Stimulated activated CD4-positive, alpha-beta T cell treated with anti-CD3 and anti-CD28 coated beads, Interleukin-4, amount 100 ng/mL, for 4 hours (primary cell): ENCODE results near the gene C3orf70.
"Not testable (repeated sequence)": the region's sequence is repeated elsewhere in the genome, so short reads cannot be mapped to it uniquely, and the experiment has no call there.

Experiments used
- DNase-seq, 2 experiments: peaks; one replicate each; pipeline ENCODE4 v3.0.0-alpha.2; 2020

The C3orf70 gene

DNA sequence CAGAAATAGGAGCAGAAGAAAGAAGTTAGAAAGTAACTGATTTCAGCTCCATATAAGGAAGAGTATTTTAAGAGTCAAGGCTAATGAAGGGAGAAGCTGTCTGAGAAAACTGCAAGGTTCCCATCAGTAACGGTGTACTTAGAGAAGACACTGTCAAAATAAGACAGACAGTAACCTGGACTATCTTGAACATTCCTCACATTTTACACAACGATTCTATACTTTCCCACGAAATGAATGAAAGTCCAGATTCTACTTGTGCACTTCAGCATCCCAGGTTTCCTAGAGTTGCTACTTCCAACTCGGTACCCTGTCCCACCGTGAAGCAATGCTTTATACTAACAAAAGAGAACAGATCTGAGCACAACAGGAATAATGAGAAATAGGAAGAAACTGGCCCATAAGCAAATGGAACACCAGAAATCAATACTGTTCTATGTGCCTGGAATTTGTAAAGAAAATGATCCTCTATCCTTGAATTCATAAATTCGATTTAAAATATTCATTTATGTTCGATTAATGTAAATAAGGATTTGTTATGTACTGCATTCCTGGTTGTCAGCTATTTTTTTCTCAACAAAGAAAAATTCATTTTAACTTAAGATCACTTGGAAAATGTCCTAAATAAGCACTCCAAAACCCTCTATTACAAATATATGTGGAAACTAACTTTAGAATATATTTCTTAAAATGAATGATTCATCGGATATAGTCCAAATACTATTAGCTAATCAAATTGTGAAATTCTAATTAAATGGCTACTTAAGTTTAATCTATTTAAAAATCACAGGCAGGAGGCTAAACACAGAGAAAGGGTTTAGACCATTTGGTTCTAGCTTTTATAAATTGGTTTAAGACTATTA lies 1.5 kb downstream of the C3orf70 start:
- no peak for DNase-seq

DNA sequence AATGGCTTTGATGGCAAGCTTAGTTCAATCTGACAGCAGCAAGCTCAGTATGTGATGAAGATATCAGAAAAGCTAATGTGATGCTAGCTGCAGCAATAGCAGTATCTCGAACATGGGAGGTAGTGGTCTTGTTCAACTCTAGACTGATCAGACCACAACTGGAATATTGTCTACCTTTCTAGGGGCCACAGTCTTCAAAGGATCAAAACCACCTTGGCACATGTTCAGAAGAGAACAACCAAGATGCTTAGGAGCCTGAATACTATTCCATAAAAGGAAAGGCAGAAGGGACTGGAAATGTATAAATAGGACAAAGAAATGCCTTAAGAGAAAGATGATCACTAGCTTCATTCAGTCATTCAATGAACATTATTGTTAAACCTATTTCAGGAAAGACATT lies 2.3 kb downstream of the C3orf70 start:
- DNase-seq: no peak

DNA sequence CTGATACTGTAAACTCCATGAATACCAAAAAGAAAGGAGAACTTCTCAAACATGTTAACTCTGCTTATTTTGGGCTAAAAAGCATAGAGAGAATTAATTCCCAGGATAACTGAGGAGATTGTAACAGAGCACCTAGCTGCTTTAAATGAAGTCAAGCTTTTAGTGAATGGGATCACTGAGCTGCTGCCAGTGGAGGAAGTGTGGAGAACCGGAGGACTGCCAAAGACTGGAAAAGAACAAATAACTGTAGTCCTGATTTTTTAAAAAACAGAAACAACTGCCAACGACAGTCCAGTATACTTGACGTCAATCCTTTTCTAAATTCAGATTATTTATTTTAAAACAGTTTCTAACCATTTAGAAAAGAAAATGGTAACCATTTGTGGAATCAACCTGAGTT lies 3.3 kb downstream of the C3orf70 start:
- no peak for DNase-seq

DNA sequence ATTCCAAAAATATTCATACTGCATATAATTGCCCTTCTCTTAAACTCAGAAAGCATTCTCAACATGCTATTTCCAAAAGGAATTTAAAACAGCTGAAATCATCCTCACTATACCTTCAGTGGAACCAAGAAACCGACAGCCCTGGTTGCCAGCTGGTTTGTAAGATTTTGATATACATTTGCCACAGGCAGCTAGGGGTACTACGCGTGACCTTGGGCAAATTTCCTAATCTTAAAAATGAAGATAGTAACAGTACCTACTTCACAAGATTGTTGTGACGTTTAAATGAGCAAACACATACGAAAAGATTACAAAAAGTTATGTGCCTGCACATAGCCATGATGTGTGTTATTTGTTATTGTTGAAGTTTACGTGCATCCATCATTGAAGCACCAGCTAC lies 7.3 kb downstream of the C3orf70 start:
- no peak for DNase-seq

GRCh38 chr3:185144784-185145183 lies 8.1 kb downstream of the C3orf70 start:
- no peak for DNase-seq

GRCh38 chr3:185137821-185138220 lies 15.0 kb downstream of the C3orf70 start:
- DNase-seq: no peak

DNA sequence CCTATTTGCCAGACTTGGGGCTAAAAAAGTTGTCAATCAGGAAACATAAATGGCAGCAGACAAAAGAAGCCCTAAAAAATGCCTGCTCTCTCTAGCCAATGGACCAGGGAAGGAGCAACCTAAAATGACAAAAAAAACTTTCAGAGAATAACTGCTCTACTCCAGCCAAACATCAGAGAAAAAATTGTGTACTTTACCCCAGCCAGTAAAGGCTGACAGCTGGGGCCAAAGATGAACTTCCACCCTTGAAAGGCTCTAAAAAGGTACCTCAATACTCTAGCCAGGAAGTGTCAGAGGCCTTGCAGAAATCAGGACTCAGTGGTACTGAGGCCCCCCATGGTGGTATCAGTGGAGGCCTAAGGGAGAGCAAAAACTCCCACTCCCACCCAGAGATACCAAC lies 18.4 kb downstream of the C3orf70 start:
- DNase-seq: no peak

DNA sequence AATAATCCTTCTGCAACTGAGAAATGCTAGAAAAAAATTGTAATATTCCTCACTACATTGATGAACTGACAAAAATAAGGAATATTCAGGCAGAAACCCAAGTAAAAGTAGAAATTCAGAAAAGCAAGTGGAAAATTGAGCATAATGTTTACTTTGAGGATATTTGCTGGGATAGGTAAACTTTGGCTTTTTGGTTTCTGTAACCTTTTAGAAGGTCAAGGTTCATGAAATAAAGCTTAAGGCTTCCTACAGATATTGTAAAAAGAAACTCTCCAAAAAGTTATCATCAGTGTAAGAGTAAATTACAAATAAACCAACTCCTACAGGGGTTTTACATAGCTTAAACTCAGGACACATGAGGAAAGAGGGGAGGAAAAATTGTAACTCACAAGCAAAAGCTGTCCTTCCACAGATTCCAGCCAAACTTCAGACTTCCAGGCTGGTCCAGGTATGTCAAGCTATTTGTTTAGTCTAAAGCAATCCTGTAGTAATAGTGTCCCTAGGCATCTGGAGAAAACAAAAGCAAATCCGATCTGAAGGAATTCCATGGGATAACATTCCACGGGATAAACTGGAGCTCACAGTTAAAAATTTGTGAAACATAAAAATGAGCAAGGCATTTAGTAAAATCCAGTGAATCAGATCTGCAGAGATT lies 21.1 kb downstream of the C3orf70 start:
- no peak for DNase-seq

DNA sequence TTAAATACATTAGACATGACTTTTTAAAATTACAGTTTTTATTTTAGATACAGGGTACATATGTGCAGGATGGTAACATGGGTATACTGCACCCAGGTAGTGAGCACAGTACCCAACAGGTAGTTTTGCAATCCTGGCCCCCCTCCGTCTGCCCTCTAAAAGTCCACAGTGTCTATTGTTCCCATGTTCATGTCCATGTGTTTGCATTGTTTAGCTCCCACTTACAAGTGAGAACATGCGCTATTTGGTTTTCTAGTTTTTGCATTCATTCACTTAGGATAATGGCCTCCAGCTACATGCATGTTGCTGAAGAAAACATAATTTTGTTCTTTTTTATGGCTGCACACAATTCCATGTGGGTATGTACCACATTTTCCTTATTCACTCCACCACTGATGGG lies 23.8 kb downstream of the C3orf70 start:
- DNase-seq: no peak

- no peak for DNase-seq
Observed at GRCh38 chr3:185126201-185126600, 26.7 kb downstream of the C3orf70 start.

DNA sequence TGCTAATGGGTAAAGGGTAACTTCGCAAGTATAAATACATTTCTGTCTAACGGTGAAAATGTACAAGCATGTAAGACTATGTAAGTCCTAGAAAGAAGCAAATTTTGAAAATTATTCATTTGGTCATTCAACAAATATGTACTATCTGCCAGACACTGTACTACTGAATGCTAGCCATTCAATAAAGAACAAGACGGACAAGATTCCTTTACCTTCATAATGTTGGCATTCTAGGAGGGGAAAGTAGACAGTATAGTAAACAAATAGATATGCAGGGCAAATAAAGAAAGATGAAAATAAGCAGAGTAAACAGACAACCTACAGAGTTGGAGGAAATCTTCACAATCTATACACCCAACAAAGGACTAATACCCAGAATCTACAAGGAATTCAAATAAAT lies 32.7 kb downstream of the C3orf70 start:
- no peak for DNase-seq

- no peak for DNase-seq
Observed at GRCh38 chr3:185115371-185115770, 37.5 kb downstream of the C3orf70 start.

DNA sequence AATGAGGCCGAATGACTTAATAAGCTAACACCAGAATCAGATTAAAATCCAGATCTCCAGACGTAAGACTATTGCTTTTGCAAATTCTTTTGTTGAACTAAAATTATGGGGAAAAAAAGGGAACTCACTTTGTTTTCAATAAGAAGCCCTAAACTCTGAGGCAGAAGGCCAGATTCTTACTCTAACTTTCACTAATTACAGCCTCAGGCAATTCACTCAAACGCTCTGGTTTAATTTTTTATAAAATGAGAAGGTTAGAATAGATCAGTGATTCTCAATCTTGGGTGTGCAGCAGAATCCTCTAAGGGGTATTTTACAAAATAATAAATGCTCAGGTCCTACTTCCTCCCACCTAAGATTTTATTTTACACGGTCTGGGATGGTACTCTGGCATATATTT lies 38.1 kb downstream of the C3orf70 start:
- DNase-seq: no peak

- no peak for DNase-seq
Observed at GRCh38 chr3:185112186-185112585, 40.7 kb downstream of the C3orf70 start.

DNA sequence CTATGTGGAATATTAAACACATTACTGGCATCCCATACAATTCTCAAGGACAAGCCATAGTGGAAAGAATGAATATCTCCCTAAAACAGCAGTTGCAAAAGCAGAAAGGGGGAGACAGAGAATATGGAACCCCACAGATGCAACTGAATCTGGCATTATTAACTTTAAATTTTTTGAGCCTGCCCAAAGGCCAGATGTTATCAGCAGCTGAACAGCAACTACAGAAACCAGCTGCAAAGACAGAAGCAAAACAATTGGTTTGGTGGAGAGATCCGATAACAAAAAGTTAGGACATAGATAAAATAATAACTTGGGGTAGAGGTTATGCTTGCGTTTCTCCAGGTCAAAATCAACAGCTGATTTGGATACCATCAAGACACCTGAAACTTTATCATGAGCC lies 43.8 kb downstream of the C3orf70 start:
- DNase-seq: not testable (repeated sequence)

DNA sequence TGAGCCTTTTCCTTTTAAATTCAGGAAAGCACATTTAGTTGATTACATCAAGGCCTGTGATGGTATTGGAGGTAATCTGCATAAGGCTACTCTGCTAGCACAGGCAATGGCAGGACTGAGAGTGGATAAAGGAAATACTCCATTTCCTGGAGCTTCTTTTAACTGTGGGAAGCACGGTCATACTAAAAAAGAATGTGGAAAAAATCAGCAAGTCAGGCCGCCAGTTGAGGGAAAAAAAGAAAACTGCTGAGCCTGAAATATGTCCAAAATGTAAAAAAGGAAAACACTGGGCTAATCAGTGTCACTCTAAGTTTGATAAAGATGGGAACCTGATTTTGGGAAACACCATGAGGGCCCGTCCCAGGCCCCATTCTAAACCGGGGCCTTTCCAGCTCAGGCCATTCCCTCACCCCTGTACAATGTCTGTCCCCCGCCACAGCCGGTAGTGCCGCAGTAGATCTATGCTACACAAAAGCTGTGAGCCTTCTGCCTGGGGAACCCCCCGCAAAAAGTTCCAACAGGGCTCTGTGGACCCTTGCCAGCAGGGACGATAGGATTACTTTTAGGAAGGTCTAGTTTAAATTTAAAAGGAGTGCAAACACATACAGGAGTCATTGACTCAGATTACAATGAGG lies 46.5 kb downstream of the C3orf70 start:
- not testable (repeated sequence) for DNase-seq

- no peak for DNase-seq
Observed at GRCh38 chr3:185103359-185104127, 49.3 kb downstream of the C3orf70 start.

GRCh38 chr3:185094697-185095096 lies 58.2 kb downstream of the C3orf70 start:
- DNase-seq: no peak

- no peak for DNase-seq
Observed at GRCh38 chr3:185093116-185093515, 59.7 kb downstream of the C3orf70 start.

DNA sequence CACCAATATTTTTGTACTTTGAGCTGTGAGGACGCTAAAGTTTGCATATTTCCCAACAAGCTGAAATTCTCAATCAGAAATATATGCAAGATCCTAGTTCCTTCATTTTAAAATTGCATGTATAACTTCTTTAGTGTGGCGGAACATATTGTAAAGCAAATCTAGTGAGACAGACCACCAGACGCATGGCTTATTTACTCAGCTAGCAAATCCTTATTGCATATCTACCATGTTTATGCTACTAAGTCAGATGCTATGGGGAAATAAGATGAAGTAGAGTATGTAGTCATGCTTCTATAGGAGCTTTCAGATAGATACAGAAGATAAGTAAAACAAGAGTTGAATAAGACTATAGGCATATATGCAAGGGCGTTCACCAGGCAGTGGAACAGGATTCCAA lies 62.0 kb downstream of the C3orf70 start:
- DNase-seq: no peak

DNA sequence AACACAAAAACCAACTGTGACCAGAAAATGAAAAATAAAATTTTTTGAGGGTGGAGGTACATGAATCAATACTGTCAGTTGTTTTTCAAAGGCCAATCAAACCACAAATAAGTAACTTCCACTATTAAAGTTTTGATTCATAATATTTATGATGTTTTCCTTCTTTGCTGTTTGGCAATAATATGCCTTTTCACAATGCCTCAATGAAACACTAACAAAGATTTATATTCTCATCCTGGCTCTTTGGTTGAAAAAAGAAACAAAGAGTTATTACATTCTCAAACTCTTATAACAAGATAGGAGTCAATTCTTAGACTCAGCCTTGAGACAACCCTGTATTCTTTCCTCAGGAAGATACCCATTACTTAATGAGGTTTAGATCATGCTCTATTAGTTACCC lies 63.1 kb downstream of the C3orf70 start:
- DNase-seq: no peak

DNA sequence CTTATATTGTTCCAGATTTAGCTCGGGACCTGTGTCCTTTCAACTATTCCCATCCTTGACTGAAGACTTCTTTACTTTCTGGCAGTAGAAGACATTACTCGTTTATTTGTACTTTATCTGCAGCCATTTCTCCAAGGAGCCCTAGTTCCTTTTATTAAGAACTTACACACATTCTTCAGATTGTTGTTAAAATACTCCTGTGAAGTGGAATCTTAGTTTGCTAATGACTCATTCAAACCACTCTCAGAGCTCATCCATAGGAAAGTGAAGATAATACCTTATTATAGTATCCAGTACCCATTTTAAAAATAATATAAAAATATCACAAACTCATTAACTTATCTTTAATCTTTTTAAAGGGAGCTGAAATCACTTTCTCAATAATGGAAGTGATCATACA lies 63.5 kb downstream of the C3orf70 start:
- no peak for DNase-seq

- no peak for DNase-seq
Observed at GRCh38 chr3:185087419-185087818, 65.4 kb downstream of the C3orf70 start.
